ENCODE measurements around the gene CLUH.

The CLUH gene

GRCh38 chr17:2719861-2720260 lies 8.3 kb upstream of the CLUH start:
- DNase-seq = no peak

- DNase-seq = no peak
Observed at GRCh38 chr17:2718150-2718938, 6.8 kb upstream of the CLUH start.

- DNase-seq = no peak
Observed at GRCh38 chr17:2716649-2717048, 5.1 kb upstream of the CLUH start.

- DNase-seq = no peak
Observed at GRCh38 chr17:2713881-2714280, 2.3 kb upstream of the CLUH start.

- no peak for DNase-seq
Observed at GRCh38 chr17:2712300-2713043, 908 bp upstream of the CLUH start.

- DNase-seq = peak; percentile 40
Observed at GRCh38 chr17:2710803-2711607, 559 bp downstream of the CLUH start.

DNA sequence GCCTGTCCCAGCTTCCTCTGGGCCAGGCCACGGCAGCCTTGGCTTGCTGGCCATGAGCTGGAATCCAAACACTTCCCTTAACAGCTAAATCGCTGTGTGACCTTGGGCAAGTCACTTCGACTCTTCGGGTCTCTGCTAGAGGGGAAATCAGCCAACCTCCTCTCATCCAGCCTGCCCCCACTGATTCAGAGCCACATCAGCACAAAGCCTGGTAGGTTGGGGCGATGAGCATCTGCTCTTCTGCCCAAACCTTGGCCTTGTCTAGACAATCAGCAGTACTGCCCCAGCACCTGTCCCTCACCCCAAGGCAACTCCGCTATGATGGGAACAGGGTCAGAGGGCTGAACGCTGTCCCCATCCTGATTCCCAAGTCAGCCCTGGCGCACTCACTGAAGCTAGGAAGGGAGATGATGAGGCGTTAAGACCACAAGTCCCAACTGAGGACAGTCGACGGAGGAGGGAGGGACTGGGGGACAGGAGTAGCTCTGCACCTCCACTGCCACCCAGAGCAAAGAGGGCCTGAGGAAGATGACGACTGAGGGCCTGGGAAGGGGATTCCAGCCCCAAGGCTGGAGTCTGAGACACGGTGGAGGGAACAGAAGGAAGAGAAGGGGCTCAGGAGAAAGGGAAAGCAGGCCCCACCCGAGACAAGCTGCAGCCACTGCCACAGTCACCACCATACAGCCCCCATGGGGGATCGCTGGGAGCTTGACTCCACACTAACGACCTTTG lies 1.3 kb downstream of the CLUH start:
- DNase-seq = no peak

- no peak for DNase-seq
Observed at GRCh38 chr17:2709183-2709661, 2.3 kb downstream of the CLUH start.

- DNase-seq = no peak
Observed at GRCh38 chr17:2708585-2709182, 2.9 kb downstream of the CLUH start.

GRCh38 chr17:2707721-2708584 lies 3.6 kb downstream of the CLUH start:
- DNase-seq = no peak

DNA sequence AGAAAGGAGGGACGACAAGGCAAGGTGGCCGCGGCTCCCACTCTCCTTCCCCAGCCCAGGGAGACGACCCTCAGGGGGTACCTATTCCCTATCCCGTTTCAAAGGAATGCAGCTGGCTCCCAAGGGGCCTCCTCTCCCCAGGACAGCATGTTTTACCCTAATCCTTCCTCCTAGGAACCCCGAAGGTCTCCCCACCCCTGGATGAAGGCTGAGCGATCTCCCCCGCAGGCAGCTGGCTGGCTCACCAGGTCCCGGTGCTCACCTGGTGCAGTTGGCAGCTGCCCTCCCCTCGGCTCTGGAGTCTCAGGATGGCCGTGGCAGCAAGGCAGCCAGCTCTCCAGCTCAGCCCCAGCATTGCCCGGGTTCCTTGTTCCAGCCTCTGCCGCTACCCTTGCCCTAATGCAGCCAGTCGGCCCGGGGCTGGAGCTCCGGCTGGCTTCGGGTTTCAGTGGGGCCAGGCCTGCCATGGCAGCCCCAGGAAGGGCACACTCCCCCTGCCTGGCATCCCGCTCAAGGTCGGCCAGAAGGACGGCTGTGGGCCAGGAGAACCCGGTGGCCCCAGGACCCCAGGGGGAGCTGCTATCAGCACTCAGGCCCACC lies 4.6 kb downstream of the CLUH start:
- DNase-seq = no peak

DNA sequence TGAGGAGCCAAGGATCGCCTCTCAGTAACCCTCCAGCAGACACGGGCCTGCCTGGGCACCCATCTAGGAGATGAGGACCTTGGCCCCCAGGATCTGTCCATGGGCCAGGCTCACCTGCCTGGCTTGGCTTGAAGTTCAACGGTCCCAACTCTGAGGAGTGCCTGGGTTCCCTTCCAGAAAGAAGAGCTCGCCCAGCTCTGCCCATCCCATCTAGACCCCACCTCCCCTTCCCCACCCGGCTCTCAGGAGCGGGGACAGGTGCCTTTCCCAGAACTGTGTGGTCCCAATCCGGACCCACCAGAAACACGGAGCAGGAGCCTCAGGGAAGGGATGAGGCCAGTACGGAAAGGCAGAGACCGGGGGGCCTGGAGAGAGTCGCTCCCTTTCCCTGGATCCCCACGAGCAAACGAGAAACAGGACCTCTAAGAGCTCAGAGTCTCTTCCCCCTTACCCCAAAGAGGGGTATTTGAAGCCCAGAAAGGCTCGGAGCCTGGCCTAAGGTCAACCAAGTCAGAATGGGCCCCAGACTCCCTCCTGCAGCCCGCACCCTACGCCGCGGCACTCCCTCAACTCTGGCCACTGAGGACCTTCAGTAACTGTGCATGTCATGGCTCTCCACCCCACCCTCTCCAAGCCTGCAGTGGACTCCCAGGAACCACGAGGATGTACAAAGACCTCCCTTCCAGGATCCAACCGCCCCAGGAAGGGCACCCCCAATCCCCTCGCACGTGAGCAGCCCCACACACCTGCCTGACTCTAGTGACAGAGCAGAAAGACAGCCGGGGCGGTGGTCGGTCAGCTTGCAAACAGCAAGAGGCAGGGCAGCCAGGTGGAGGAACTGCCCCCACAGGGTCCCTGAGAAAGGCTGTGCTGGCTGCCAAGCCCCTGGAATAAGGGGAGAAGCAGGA lies 5.4 kb downstream of the CLUH start:
- DNase-seq = no peak

DNA sequence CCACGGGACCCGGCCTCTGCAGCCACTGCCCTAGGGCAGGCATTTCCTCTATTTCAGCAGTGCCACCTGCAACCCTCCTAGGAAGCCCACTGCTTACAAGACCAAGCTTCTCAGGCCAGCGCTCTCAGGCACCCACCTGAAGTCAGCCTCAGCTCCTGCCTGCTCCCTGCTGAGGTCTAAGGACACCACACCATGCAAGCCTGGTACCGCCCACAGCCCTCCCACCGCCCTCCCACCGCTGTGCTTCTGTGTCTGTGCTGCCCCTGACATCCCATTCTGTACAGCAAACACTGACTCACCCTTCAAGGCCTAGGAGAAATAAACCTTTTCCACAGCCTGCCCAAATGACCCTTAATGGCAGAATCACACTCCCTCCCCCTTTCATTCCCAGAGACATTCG lies 6.3 kb downstream of the CLUH start:
- no peak for DNase-seq

GRCh38 chr17:2704890-2705248 lies 6.7 kb downstream of the CLUH start:
- DNase-seq = no peak

DNA sequence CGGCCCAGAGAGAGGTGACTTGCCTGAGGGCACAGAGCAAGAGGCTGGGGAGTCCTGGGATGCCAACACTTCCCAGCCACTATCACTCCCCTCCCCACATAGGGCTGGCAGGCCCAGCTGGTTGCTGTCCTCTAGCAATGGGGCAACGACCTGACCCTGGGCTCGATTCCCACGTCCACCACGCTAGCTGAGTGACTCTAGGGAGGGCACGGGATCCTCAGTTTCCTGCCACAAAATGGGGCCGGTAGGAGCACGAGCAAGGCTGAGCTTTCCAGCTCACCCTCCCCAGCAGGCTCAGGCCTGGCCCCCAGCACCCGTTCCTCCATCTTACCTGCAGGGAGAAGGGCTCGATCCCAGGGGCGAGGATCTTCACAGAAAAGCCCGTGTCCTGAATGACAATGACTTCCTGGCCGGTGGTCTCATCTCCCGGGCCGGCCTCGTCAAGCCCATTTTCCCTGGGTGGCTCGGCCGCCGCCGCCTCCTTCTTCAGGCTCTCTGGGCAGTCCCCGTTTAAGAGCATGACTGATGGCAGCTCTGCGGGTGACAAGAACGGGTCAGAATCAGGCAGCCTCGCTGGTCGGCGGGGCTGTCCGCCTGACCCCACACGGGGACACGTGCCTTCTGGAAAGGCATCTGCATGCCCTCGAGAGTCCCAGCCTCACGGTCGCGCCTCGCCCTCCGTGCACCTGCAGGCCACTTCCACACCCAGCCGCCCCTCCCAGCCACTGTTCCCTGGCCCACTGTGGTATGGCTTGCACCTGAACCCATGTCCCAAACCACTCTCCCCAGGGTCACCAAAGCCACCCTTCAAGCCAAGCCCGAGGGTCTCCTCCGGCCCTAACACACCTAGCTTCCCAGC lies 7.3 kb downstream of the CLUH start:
- no peak for DNase-seq

GRCh38 chr17:2703606-2704005 lies 8.0 kb downstream of the CLUH start:
- DNase-seq = no peak

GRCh38 chr17:2703181-2703580 lies 8.4 kb downstream of the CLUH start:
- no peak for DNase-seq

DNA sequence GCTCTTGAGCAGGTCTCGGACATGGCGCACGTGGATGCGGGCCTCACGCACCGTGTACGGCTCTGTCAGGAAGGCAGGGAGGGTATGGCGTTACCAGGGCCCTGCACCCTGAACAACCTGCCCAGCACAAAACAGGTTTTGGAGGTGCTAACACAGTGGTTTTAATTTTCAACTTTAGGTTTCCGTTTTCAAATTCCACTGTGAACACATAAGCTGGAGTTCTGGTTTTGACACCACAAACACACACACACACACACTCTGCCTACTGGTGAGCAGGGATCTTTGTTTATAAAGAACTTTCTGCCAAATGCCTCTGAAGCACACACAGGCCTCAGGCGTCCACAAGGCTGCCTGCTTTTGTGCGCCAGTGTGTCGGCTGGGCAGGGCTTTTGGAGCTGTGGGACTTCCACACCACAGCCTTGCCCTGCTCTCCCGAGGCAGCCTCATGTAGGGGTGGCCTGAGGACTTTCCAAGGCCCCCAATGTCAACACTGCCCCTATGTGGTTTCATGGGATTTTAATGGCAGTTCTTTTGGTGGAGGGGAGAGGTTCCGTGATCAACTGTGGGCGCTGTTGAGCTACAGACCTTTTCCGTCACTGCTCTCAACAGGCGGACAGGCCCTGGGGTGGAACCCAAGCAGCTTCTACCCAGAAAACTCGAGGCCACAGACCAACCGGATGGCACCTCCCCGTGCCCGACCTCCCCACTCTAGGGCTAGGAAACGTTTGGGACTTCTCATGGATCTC lies 9.4 kb downstream of the CLUH start:
- no peak for DNase-seq
